Endothelial cell of umbilical vein (primary cell): ENCODE measurements around the gene GOLGA1.

ENCODE experiments used
- CTCF ChIP-seq, 2 donors: IDR thresholded peaks; 1 replicate in 1 of 2; 2 replicates in 1 of 2; pipeline ENCODE4 v1.5.1; 2011; ENCODE audit warnings: low read length in 2 of 2, mild to moderate bottlenecking in 2 of 2, moderate library complexity in 2 of 2, control low read depth in 1 of 2, inconsistent platforms in 1 of 2, low read depth in 1 of 2; ENCODE audit not compliant: insufficient read depth in 1 of 2; ENCODE audit errors: extremely low read depth in 1 of 2
- EZH2 ChIP-seq: IDR thresholded peaks from 2 replicates; pipeline ENCODE4 v1.6.1; 2012; ENCODE audit warnings: borderline replicate concordance, low read depth, mild to moderate bottlenecking, moderate library complexity, low read length, inconsistent platforms; ENCODE audit not compliant: severe bottlenecking
- FOS ChIP-seq: IDR thresholded peaks from 2 replicates; pipeline ENCODE4 v1.6.1; 2011; ENCODE audit warnings: mild to moderate bottlenecking, low read length, moderate library complexity, borderline replicate concordance; ENCODE audit not compliant: insufficient read depth
- GATA2 ChIP-seq: IDR thresholded peaks from 2 replicates; pipeline ENCODE4 v1.7.0; 2011; ENCODE audit warnings: low read depth, mild to moderate bottlenecking, moderate library complexity, mixed read lengths, low read length; ENCODE audit not compliant: insufficient read length, insufficient read depth
- JUN ChIP-seq: IDR thresholded peaks from 2 replicates; pipeline ENCODE4 v1.6.1; 2011; ENCODE audit warnings: borderline replicate concordance, low read depth; ENCODE audit not compliant: insufficient read length, insufficient read depth
- MAX ChIP-seq: IDR thresholded peaks from 2 replicates; pipeline ENCODE4 v1.6.1; 2011; ENCODE audit not compliant: insufficient read depth, insufficient read length
- POLR2A ChIP-seq: IDR thresholded peaks from 2 replicates; pipeline ENCODE4 v1.6.1; 2012; ENCODE audit warnings: low read depth, mild to moderate bottlenecking, control low read depth, low read length
- POLR2AphosphoS5 ChIP-seq: IDR thresholded peaks from 2 replicates; pipeline ENCODE4 v1.6.1; 2012; ENCODE audit warnings: low read depth, mild to moderate bottlenecking, control low read depth, low read length, moderate library complexity; ENCODE audit not compliant: insufficient read depth

GRCh38 chr9:124911766-124912165, 29.1 kb downstream of the GOLGA1 start:
- no peak for TF ChIP-seq CTCF (IDR thresholded peaks at IDR 0.05; ENCODE audit: extremely low read depth in 1 of 2, insufficient read depth in 1 of 2, low read depth in 1 of 2, low read length in 2 of 2)
- no peak for TF ChIP-seq EZH2
- TF ChIP-seq POLR2A: no peak
- no peak for TF ChIP-seq POLR2AphosphoS5
- TF ChIP-seq FOS: no peak
- TF ChIP-seq GATA2: no peak
- no peak for TF ChIP-seq MAX
- TF ChIP-seq JUN: no peak
